ENCODE results near the gene MLLT10. TPM values are rescaled to one million over a fixed set of nuclear protein-coding genes. Genes with fewer than 3 reads are reported as not detected.

Gene MLLT10
- total and polyA plus RNA-seq, 2 experiments from 2014 or later, result 16.8 to 34.9 TPM

GRCh38 chr10:21495002-21495751 lies 38.9 kb upstream of the MLLT10 start:
- no peak for DNase-seq (ENCODE audit: low spot score)
- 2% methylated on average over 42 of the region's 42 CpGs for WGBS (ENCODE audit: low lambda C conversion rate, missing lambda C conversion rate)
- Histone ChIP-seq H3K9me3 (ENCODE audit: low read depth) (no peaks in the 10 kb centered on the region), H3K9me2 (replicated peaks; ENCODE audit: insufficient read depth) (no peaks in the 10 kb centered on the region), H3K79me2 (peaks cover 14% of the 10 kb centered on the region), H3K36me3 (replicated peaks; ENCODE audit: insufficient read depth, low read depth) (no peaks in the 10 kb centered on the region), H3K4me2 (peak overlapping the region; percentile 97), H3K27me3 (peaks cover 28% of the 10 kb centered on the region), H4K20me1 (ENCODE audit: insufficient read depth, poor library complexity, severe bottlenecking) (no peaks in the 10 kb centered on the region), H3K27ac (peak overlapping the region; percentile 77), H2AFZ (peak overlapping the region; percentile 71), H3K4me1 (ENCODE audit: insufficient read depth) (peaks cover 8% of the 10 kb centered on the region), H3K4me3 (peak overlapping the region; percentile 68)
- TF ChIP-seq CTCF (IDR thresholded peaks at IDR 0.05; ENCODE audit: poor library complexity) (peak; percentile 14), EZH2phosphoT487 (IDR thresholded peaks at IDR 0.05; ENCODE audit: low read depth, severe bottlenecking, unreplicated experiment) (no peak), EZH2 (IDR thresholded peaks at IDR 0.05; ENCODE audit: borderline replicate concordance) (peak; percentile 31)

GRCh38 chr10:21495752-21496342 lies 38.2 kb upstream of the MLLT10 start:
- under 1% methylated on average over 16 of the region's 58 CpGs for WGBS (ENCODE audit: low lambda C conversion rate, missing lambda C conversion rate)
- Histone ChIP-seq H3K27me3 (peaks cover 32% of the 10 kb centered on the region), H3K4me1 (ENCODE audit: insufficient read depth) (peaks cover 15% of the 10 kb centered on the region), H3K4me3 (peak overlapping the region; percentile 89), H2AFZ (peak overlapping the region; percentile 71), H3K9me2 (replicated peaks; ENCODE audit: insufficient read depth) (no peaks in the 10 kb centered on the region), H3K4me2 (peak overlapping the region; percentile 97), H4K20me1 (ENCODE audit: insufficient read depth, poor library complexity, severe bottlenecking) (no peaks in the 10 kb centered on the region), H3K27ac (peak overlapping the region; percentile 96), H3K36me3 (replicated peaks; ENCODE audit: insufficient read depth, low read depth) (no peaks in the 10 kb centered on the region), H3K79me2 (peaks cover 14% of the 10 kb centered on the region), H3K9me3 (ENCODE audit: low read depth) (no peaks in the 10 kb centered on the region)
- TF ChIP-seq EZH2 (IDR thresholded peaks at IDR 0.05; ENCODE audit: borderline replicate concordance) (no peak), CTCF (IDR thresholded peaks at IDR 0.05; ENCODE audit: poor library complexity) (peak; percentile 90)
- DNase-seq (ENCODE audit: low spot score), result peak; percentile 94

DNA sequence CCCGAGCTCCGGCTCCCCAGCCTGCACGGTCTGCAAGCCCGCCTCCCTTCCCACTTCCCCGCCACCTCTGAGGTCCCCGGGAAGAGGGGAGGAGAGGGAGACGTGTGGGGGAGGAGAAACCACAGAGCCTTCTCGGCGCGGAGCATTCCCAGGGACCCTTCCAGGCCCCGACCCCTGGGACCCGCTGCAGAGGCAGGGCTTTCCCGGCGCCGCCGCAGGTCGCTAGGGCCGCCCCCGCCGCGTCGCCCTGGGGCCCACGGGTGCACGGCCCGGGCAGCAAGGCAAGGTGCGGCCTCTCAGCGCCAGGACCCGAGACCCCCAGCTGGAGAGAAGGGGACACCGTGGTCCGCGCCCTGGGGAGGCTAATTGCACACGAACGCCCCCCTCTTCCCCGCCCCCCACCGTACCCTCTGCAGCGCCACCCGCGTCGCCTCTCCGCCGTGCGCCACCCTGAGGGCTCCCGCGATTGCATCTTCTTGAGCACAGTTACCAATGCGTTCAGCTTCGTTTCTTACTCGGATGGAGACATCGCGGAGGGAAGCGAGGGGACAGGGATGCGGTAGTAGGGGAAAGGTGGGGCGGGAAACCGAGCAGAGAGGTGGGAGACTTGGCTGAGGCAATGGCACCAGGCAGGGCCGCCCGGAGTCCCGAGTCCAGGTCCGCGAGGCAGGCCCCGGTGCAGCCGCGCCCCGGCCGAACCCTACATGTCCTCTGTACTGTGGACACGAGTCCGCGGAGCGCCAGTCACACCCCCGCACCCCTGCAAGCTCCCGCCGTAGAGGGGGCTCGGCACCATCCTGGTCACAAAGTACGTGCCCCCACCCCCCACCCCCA lies 37.5 kb upstream of the MLLT10 start:
- H3K9me3 ChIP-seq (ENCODE audit: low read depth), result no peaks in the 10 kb centered on the region
- TF ChIP-seq EZH2phosphoT487 (IDR thresholded peaks at IDR 0.05; ENCODE audit: low read depth, severe bottlenecking, unreplicated experiment), result no peak
- TF ChIP-seq CTCF (IDR thresholded peaks at IDR 0.05; ENCODE audit: poor library complexity), result peak; percentile 31
- WGBS (ENCODE audit: low lambda C conversion rate, missing lambda C conversion rate), result under 1% methylated on average over 43 of the region's 72 CpGs
- H3K4me2 ChIP-seq, result peak overlapping the region; percentile 97
- peaks cover 14% of the 10 kb centered on the region for H3K79me2 ChIP-seq
- no peaks in the 10 kb centered on the region for H3K9me2 ChIP-seq (replicated peaks; ENCODE audit: insufficient read depth)
- peak overlapping the region; percentile 89 for H3K4me3 ChIP-seq
- H2AFZ ChIP-seq, result peak overlapping the region; percentile 58
- peaks cover 36% of the 10 kb centered on the region for H3K27me3 ChIP-seq
- H3K27ac ChIP-seq, result peak overlapping the region; percentile 96
- no peaks in the 10 kb centered on the region for H3K36me3 ChIP-seq (replicated peaks; ENCODE audit: insufficient read depth, low read depth)
- peaks cover 16% of the 10 kb centered on the region for H3K4me1 ChIP-seq (ENCODE audit: insufficient read depth)
- H4K20me1 ChIP-seq (ENCODE audit: insufficient read depth, poor library complexity, severe bottlenecking), result no peaks in the 10 kb centered on the region
- peak; percentile 78 for DNase-seq (ENCODE audit: low spot score)

Data from hepatocyte (in vitro differentiated cells).